Daoy (cell line): ENCODE results near the gene ROM1. TPM values are rescaled to one million over a fixed set of nuclear protein-coding genes. Genes with fewer than 3 reads are reported as not detected.
A peak's percentile ranks its signal among the peaks of the same experiment; 100 is the strongest.
"Not testable (repeated sequence)": the region's sequence is repeated elsewhere in the genome, so short reads cannot be mapped to it uniquely, and the experiment has no call there.

Experiments used
- DNase-seq: peaks from one replicate; pipeline ENCODE4 v3.0.0-alpha.2; 2015; ENCODE audit warnings: low read depth
- total RNA-seq: library from RNA; depleted of rRNA; stranded (reverse); fragments of >200 nt; shearing (Covaris generic); gene quantifications from 2 replicates; pipeline ENCODE4 v1.2.3, GENCODE V29; 2014

ROM1 gene
- total RNA-seq, 1 experiment from 2014 or later: 2.7 TPM

DNA sequence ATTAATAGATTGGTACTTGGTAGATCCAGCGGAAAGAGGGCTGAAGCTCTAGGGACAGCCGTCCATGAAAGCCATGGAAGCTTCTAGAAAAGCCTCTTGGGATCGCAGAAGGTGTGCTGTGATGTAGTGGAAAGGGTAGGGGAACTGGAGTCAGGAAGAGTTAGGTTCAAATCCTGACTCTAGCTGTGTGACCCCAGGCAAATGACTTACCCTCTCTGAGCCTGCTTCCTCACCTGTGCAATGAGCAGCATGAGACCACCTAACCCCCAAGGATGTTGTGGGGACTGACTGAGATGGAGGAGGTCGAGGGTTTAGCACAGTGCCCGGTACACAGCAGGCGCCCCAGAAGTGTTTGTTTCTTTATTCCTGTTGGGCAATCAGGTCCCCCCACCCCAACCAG lies 2.7 kb upstream of the ROM1 start:
- no peak for DNase-seq

GRCh38 chr11:62610814-62611704 lies 2.0 kb upstream of the ROM1 start:
- DNase-seq: no peak

GRCh38 chr11:62611705-62612365 lies 1.2 kb upstream of the ROM1 start:
- peak; percentile 65 for DNase-seq

GRCh38 chr11:62613291-62613778 lies 278 bp downstream of the ROM1 start:
- DNase-seq: no peak

GRCh38 chr11:62614275-62614674 lies 1.2 kb downstream of the ROM1 start:
- DNase-seq: peak; percentile 33

DNA sequence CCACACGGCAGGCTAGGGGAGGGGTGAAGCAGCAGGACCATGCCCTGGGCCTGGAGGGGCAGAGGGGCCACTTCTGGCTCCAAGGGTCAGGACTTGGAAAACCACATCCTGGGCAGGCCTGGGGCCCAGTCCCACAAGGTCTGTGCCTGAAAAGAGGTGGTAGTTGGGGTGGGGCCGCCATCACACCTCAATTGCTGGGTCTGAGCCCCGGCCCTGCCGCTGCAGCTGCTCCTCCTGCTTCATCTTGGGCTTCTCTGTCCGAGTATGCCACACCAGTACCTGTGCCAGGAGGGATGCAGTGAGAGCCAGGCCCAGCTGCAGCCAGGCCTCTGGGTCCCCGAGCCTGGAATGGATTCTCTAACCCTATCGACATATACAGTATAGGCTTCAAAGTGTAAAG lies 2.5 kb downstream of the ROM1 start:
- DNase-seq: no peak

DNA sequence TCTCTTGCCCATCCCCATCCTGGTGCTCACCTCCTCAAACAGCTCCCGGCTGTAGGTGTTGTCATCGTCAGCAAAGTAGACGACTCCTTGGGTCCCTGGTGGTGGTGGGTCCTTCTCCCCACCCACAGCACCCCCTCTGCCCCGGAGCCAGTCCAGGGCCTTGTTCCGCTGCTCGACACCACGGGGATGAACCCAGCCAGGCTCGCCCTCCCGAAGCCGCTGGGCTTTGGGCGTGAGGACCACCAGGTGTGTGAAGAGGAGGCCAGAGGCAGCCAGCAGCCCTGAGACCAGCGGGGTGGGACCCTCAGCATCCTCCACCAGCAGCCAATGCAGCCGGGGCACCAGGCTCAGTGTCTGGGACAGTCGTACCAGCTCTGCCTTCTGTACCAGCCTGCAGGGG lies 3.9 kb downstream of the ROM1 start:
- not testable (repeated sequence) for DNase-seq

- DNase-seq: no peak
Measured at GRCh38 chr11:62621027-62621566, 8.0 kb downstream of the ROM1 start.

GRCh38 chr11:62621567-62622470 lies 8.8 kb downstream of the ROM1 start, which contains the start of gene B3GAT3:
B3GAT3 (minus strand) TSS chr11:62621986; CDS start chr11:62621947, 39 bp downstream.
- DNase-seq: peak; percentile 99

DNA sequence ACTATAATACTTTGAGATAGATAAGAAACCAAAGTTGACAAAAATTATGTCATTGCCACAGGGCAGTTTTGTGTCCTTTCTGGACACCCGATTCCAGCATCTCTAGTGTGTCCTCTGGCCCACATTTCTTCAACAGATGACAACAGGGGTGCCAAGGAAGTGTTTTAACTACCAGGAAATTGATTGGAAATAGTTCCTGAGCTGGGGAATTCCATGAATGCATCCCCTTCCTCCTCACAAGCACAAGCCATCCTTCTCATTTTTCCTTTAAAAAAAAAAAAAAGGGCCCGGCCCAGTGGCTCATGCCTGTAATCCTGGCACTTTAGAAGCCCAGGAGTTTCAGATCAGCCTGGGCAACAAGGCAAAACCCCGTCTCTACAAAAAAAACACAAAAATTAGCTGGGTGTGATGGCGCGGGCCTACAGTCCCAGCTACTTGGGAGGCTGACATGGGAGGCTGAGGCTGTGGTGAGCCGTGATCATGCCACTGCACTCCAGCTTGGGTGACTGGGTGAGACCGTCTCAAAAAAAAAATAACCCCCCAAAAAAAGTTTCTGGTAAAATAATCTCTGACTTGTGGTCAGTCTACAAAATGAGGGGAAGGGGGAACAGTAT lies 9.5 kb downstream of the ROM1 start:
- no peak for DNase-seq

GRCh38 chr11:62627713-62628112 lies 14.7 kb downstream of the ROM1 start:
- DNase-seq: no peak

DNA sequence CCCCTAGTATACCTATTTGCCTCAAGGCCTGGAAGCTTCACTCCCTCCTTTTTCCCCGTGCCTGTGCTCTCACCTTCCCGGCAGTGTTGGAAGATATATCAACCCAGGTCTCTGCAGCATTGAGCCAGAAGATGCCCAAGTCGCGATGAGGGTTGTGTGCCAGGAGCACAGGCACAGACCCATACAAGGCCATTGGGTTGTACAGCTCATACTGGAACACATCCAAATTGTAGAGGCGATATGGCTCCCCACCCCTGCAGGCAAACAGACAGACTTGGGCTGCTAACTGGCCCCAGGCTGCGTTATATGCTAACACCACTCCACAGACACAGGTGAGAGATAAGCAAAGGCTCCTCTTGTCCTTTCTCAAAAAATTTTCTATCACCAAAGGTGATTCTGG lies 19.4 kb downstream of the ROM1 start:
- DNase-seq: no peak

GRCh38 chr11:62644220-62644619 lies 31.2 kb downstream of the ROM1 start:
- no peak for DNase-seq

- DNase-seq: no peak
Measured at GRCh38 chr11:62645671-62645945, 32.6 kb downstream of the ROM1 start.

- peak; percentile 99 for DNase-seq
Measured at GRCh38 chr11:62645946-62646824, 33.1 kb downstream of the ROM1 start, which contains the start of gene GANAB. GANAB (minus strand) TSS chr11:62646613; CDS start chr11:62646599, 14 bp downstream.

GRCh38 chr11:62646825-62647608 lies 34.0 kb downstream of the ROM1 start:
- DNase-seq: no peak

DNA sequence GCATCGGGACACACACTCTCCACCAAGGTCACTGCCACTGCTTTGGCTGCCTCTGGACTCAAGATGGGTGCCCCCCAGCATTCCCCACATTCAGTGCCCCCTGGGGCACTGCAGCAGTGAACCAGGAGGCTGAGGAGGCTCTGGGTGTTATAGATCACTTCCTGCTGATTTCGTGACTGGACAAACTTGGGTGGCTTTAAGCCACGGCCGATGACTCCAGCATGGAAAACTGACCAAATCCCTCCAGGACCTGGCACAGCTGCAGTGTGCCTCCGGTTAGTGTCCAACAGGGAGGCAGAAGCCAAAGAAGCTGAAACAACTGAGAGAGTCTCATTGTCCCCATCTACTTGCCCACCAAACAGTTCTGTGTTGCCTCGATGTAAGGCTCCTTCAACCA lies 34.5 kb downstream of the ROM1 start:
- DNase-seq: no peak

DNA sequence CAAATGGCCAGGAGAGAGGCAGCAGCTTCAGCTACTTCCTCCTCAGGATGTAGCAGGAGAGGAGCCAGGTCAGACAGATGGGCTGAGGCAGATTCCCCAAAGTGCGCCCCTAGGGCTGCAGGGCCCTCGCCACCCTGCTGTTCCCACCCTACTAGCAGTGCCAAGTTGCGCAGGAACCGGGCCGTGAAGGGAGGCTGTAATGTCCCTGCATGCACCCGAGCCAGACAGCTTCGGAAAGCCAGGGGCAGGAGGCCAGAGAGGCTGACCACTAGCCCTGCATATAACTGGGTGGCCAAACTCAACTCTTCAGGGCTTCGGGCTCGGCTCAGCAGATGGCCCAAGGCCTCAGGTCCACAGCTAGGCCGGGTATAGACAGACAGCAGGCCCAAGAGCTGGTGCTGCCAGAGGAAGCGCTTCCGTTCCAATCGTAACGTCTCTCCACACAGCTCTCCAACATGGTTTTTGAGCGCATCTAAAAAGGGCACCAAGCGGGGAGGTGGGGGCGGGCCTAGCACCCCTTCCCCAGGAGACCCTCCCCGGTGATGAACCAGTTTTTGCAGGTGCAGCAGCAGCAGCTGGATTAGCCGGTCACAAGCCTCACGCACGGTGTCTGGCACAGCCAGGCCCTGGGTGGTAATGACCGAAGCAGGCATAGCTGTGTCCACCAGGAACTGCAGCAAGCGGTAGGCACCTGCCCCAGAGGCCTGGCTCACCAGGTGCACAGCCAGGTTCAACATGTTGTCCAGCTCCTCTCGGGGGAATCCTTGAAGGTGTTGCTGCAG lies 35.3 kb downstream of the ROM1 start:
- no peak for DNase-seq

GRCh38 chr11:62648967-62649364 lies 35.9 kb downstream of the ROM1 start:
- no peak for DNase-seq
